BLaER1 treated with 17β-estradiol and CSF1 and Interleukin-3, amounts not matched to agents 10 nM and 100 nM (cell line): Measurements from ENCODE around the gene SYNE3.
A peak's percentile ranks its signal among the peaks of the same experiment; 100 is the strongest.

Experiments used
- H3K27ac ChIP-seq, 11 experiments: shearing (Covaris generic); formaldehyde crosslinking; 2 replicates each; pipeline ENCODE4 v1.8.1; 2022
- H3K27me3 ChIP-seq, 11 experiments: shearing (Covaris generic); formaldehyde crosslinking; 2 replicates each; pipeline ENCODE4 v1.8.1; 2022
- H3K36me3 ChIP-seq, 11 experiments: shearing (Covaris generic); formaldehyde crosslinking; 2 replicates each; pipeline ENCODE4 v1.8.1; 2022
- H3K4me1 ChIP-seq, 10 experiments: shearing (Covaris generic); formaldehyde crosslinking; 2 replicates each; pipeline ENCODE4 v1.8.1; 2022
- H3K4me2 ChIP-seq, 11 experiments: shearing (Covaris generic); formaldehyde crosslinking; 2 replicates each; pipeline ENCODE4 v1.8.1; 2022
- H3K4me3 ChIP-seq, 10 experiments: shearing (Covaris generic); formaldehyde crosslinking; 2 replicates each; pipeline ENCODE4 v1.8.1; 2022
- H3K9ac ChIP-seq, 11 experiments: shearing (Covaris generic); formaldehyde crosslinking; 2 replicates each; pipeline ENCODE4 v1.8.1; 2022
- H3K9me3 ChIP-seq, 11 experiments: shearing (Covaris generic); formaldehyde crosslinking; replicated peaks in 1 of 11; 2 replicates each; pipeline ENCODE4 v1.8.1; 2022
- H4K20me1 ChIP-seq, 11 experiments: shearing (Covaris generic); formaldehyde crosslinking; 2 replicates each; pipeline ENCODE4 v1.8.1; 2022
- Cebpa-rat ChIP-seq, 11 experiments: shearing (Covaris generic); IDR thresholded peaks; 2 replicates each; pipeline ENCODE4 v1.8.1; 2022

SYNE3 gene

GRCh38 chr14:95509495-95509894 is 7.0 kb downstream of the SYNE3 start:
- peak overlapping the region in 10 of 11 experiments; percentile 23 to 98 (median 83); a peak in 18 of 22 replicates for H3K27ac ChIP-seq
- H4K20me1 ChIP-seq, result peaks cover 7 to 77% (median 63%) of the 10 kb centered on the region in 11 experiments; a peak in 17 of 22 replicates
- H3K36me3 ChIP-seq, result peaks cover 0 to 82% (median 53%) of the 10 kb centered on the region in 11 experiments; a peak in 19 of 22 replicates
- peaks cover 96 to 100% (median 98%) of the 10 kb centered on the region in 10 experiments for H3K4me1 ChIP-seq
- peak overlapping the region in 7 of 10 experiments; percentile 37 to 82 (median 73); a peak in 13 of 20 replicates for H3K4me3 ChIP-seq
- H3K4me2 ChIP-seq, result peak overlapping the region; percentile 84 to 100 (median 100)
- peak overlapping the region in 9 of 11 experiments; percentile 11 to 92 (median 87); a peak in 17 of 22 replicates for H3K9ac ChIP-seq
- H3K9me3 ChIP-seq, result no peaks in the 10 kb centered on the region
- no peak for TF ChIP-seq Cebpa-rat (IDR thresholded peaks at IDR 0.05)
- no peaks in the 10 kb centered on the region for H3K27me3 ChIP-seq

GRCh38 chr14:95508377-95508776 is 8.1 kb downstream of the SYNE3 start:
- Histone ChIP-seq H3K27ac (peak overlapping the region in 9 of 11 experiments; percentile 70 to 98 (median 84); a peak in 18 of 22 replicates), H3K36me3 (peaks cover 0 to 89% (median 58%) of the 10 kb centered on the region in 11 experiments; a peak in 19 of 22 replicates), H4K20me1 (peaks cover 7 to 80% (median 58%) of the 10 kb centered on the region in 11 experiments; a peak in 16 of 22 replicates), H3K9ac (peak overlapping the region in 8 of 11 experiments; percentile 32 to 92 (median 80); a peak in 13 of 22 replicates), H3K27me3 (no peaks in the 10 kb centered on the region), H3K4me2 (peak overlapping the region; percentile 84 to 100 (median 100)), H3K9me3 (no peaks in the 10 kb centered on the region), H3K4me3 (peak overlapping the region in 4 of 10 experiments; percentile 3 to 76 (median 52); a peak in 4 of 20 replicates), H3K4me1 (peaks cover 98 to 100% (median 100%) of the 10 kb centered on the region in 10 experiments)
- TF ChIP-seq Cebpa-rat (IDR thresholded peaks at IDR 0.05), result no peak

GRCh38 chr14:95507701-95508103 is 8.7 kb downstream of the SYNE3 start:
- Histone ChIP-seq H3K36me3 (peaks cover 0 to 89% (median 65%) of the 10 kb centered on the region in 11 experiments; a peak in 19 of 22 replicates), H3K4me3 (peak overlapping the region in 8 of 10 experiments; percentile 16 to 68 (median 28); a peak in 10 of 20 replicates), H3K9ac (peak overlapping the region in 9 of 11 experiments; percentile 51 to 92 (median 72); a peak in 18 of 22 replicates), H3K27ac (peak overlapping the region; percentile 21 to 98 (median 82); a peak in 21 of 22 replicates), H4K20me1 (peaks cover under 1 to 86% (median 58%) of the 10 kb centered on the region in 11 experiments; a peak in 16 of 22 replicates), H3K4me1 (peaks cover 98 to 100% (median 100%) of the 10 kb centered on the region in 10 experiments), H3K27me3 (no peaks in the 10 kb centered on the region), H3K9me3 (no peaks in the 10 kb centered on the region), H3K4me2 (peak overlapping the region; percentile 84 to 100 (median 100))
- no peak for TF ChIP-seq Cebpa-rat (IDR thresholded peaks at IDR 0.05)

GRCh38 chr14:95507174-95507573 is 9.3 kb downstream of the SYNE3 start:
- H3K4me3 ChIP-seq, result peak overlapping the region in 8 of 10 experiments; percentile 16 to 68 (median 28); a peak in 9 of 20 replicates
- H3K9me3 ChIP-seq, result no peaks in the 10 kb centered on the region
- peaks cover 0 to 92% (median 60%) of the 10 kb centered on the region in 11 experiments; a peak in 15 of 22 replicates for H4K20me1 ChIP-seq
- H3K36me3 ChIP-seq, result peaks cover 0 to 95% (median 70%) of the 10 kb centered on the region in 11 experiments; a peak in 19 of 22 replicates
- peak overlapping the region; percentile 34 to 98 (median 82); a peak in 21 of 22 replicates for H3K27ac ChIP-seq
- peak overlapping the region; percentile 84 to 100 (median 100) for H3K4me2 ChIP-seq
- H3K4me1 ChIP-seq, result peaks cover 100% of the 10 kb centered on the region in 10 experiments
- TF ChIP-seq Cebpa-rat (IDR thresholded peaks at IDR 0.05), result peak in 4 of 11 experiments; percentile 49 to 71 (median 58); a peak in 9 of 22 replicates
- H3K9ac ChIP-seq, result peak overlapping the region in 9 of 11 experiments; percentile 53 to 92 (median 72); a peak in 18 of 22 replicates
- no peaks in the 10 kb centered on the region for H3K27me3 ChIP-seq

DNA sequence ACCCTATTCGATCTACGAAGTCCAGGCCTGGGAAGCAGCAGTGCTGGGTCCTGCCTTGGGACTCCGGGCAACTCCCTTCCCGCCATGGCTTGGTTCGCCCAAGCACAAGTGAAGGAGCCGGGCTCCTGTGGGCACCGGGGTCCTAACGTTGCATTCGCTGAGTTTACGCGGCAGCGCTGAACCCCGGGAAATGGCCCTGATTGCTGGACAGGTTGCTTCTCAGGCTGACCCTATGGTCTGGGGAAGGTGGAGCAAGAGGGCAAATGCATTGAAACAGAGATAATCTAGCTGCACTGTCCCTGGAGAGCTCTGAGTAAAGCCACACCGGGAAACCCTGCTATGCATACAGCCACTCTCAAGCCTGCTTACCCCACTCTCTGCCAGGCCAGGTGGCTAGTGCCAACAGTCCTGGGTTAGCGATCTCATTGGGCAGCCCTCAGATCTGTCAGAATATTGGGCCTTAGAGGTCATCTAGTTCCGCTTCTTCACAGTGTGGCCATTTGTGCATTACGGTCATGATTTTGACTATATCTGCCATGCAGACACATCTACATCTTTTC is 11.3 kb downstream of the SYNE3 start:
- H3K4me3 ChIP-seq, result no peak overlapping the region
- H3K9ac ChIP-seq, result peak overlapping the region in 10 of 11 experiments; percentile 20 to 92 (median 47); a peak in 15 of 22 replicates
- H3K4me1 ChIP-seq, result peaks cover 99 to 100% (median 99%) of the 10 kb centered on the region in 10 experiments
- H3K27ac ChIP-seq, result peak overlapping the region in 10 of 11 experiments; percentile 13 to 98 (median 83); a peak in 20 of 22 replicates
- TF ChIP-seq Cebpa-rat (IDR thresholded peaks at IDR 0.05), result no peak
- H3K36me3 ChIP-seq, result peaks cover 5 to 98% (median 84%) of the 10 kb centered on the region in 11 experiments; a peak in 21 of 22 replicates
- peak overlapping the region; percentile 47 to 100 (median 98) for H3K4me2 ChIP-seq
- peaks cover 9 to 98% (median 64%) of the 10 kb centered on the region in 11 experiments; a peak in 19 of 22 replicates for H4K20me1 ChIP-seq
- no peaks in the 10 kb centered on the region for H3K27me3 ChIP-seq
- no peaks in the 10 kb centered on the region for H3K9me3 ChIP-seq

GRCh38 chr14:95504135-95505029 is 12.1 kb downstream of the SYNE3 start:
- H3K4me1 ChIP-seq, result peaks cover 95 to 100% (median 99%) of the 10 kb centered on the region in 10 experiments
- TF ChIP-seq Cebpa-rat (IDR thresholded peaks at IDR 0.05), result no peak
- H3K27me3 ChIP-seq, result no peaks in the 10 kb centered on the region
- H3K36me3 ChIP-seq, result peaks cover 7 to 98% (median 86%) of the 10 kb centered on the region in 11 experiments; a peak in 21 of 22 replicates
- H3K27ac ChIP-seq, result peak overlapping the region; percentile 6 to 98 (median 82); a peak in 20 of 22 replicates
- peak overlapping the region in 10 of 11 experiments; percentile 20 to 92 (median 47); a peak in 16 of 22 replicates for H3K9ac ChIP-seq
- no peaks in the 10 kb centered on the region for H3K9me3 ChIP-seq
- peak overlapping the region; percentile 47 to 100 (median 98) for H3K4me2 ChIP-seq
- H3K4me3 ChIP-seq, result no peak overlapping the region
- peaks cover 9 to 97% (median 64%) of the 10 kb centered on the region in 11 experiments; a peak in 19 of 22 replicates for H4K20me1 ChIP-seq

DNA sequence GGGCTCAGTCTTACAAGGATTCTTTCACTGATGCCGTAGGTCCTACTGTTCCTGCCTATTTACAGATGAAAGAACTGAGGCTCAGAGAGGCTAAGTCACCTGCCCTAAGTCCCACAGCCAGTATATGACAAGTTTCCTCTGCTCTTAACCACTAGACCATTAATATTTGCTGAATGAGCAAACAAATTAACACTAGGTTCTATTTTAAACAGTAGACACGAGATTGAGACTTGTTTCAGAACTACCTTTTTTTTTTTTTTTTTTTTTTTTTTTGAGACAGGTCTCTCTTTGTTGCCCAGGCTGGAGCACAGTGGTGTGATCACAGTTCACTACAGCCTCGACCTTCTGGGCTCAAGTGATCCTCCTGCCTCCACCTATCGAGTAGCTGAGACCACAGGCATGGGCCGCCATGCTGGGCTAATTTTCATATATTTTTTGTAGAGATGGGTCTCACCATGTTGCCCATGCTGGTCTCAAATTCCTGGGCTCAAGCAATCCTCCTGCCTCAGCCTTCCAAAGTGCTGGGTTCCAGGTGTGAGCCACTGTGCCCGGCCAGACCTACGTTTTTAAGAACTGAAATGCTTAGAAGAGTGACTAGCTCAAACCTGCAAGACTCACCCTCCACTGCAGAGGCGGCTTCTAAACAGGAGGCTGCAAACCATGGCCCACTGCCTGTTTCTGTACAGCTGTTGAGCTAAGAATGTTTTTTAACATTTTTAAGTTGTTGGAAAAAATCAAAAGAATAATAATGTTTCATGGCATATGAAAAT is 12.9 kb downstream of the SYNE3 start:
- TF ChIP-seq Cebpa-rat (IDR thresholded peaks at IDR 0.05), result no peak
- H3K9ac ChIP-seq, result peak overlapping the region in 5 of 11 experiments; percentile 2 to 59 (median 52); a peak in 8 of 22 replicates
- no peaks in the 10 kb centered on the region for H3K27me3 ChIP-seq
- H3K9me3 ChIP-seq, result no peaks in the 10 kb centered on the region
- peaks cover 9 to 97% (median 64%) of the 10 kb centered on the region in 11 experiments; a peak in 19 of 22 replicates for H4K20me1 ChIP-seq
- H3K4me3 ChIP-seq, result no peak overlapping the region
- peak overlapping the region; percentile 47 to 100 (median 98) for H3K4me2 ChIP-seq
- peaks cover 95 to 100% (median 99%) of the 10 kb centered on the region in 10 experiments for H3K4me1 ChIP-seq
- H3K36me3 ChIP-seq, result peaks cover 7 to 98% (median 84%) of the 10 kb centered on the region in 11 experiments; a peak in 21 of 22 replicates
- peak overlapping the region in 10 of 11 experiments; percentile 13 to 98 (median 83); a peak in 18 of 22 replicates for H3K27ac ChIP-seq
